GM21367 (cell line): Measurements from ENCODE around the gene SUSD6.
"Not testable (repeated sequence)": the region's sequence is repeated elsewhere in the genome, so short reads cannot be mapped to it uniquely, and the experiment has no call there.

ENCODE experiments used
- ATAC-seq: cut with Tn5 transposase; IDR thresholded peaks from one replicate; pipeline ENCODE4 v1.9.1; 2021; ENCODE audit not compliant: unreplicated experiment

Gene SUSD6

GRCh38 chr14:69587389-69587788, 24.0 kb upstream of the SUSD6 start:
- no peak for ATAC-seq

- no peak for ATAC-seq
These were observed 20.1 kb upstream of the SUSD6 start for GRCh38 chr14:69591317-69591716.

- ATAC-seq, result no peak
These were observed 18.2 kb upstream of the SUSD6 start for GRCh38 chr14:69593018-69593677.

GRCh38 chr14:69594846-69595245, 16.6 kb upstream of the SUSD6 start:
- ATAC-seq, result no peak

- no peak for ATAC-seq
These were observed 16.1 kb upstream of the SUSD6 start for GRCh38 chr14:69595336-69595735.

- ATAC-seq, result not testable (repeated sequence)
These were observed 12.0 kb upstream of the SUSD6 start for GRCh38 chr14:69599431-69599830.

GRCh38 chr14:69600304-69600891, 11.0 kb upstream of the SUSD6 start:
- no peak for ATAC-seq

GRCh38 chr14:69605738-69606137, 5.7 kb upstream of the SUSD6 start:
- ATAC-seq, result no peak

GRCh38 chr14:69606258-69607184, 4.9 kb upstream of the SUSD6 start:
- no peak for ATAC-seq

GRCh38 chr14:69610020-69610873, 1.1 kb upstream of the SUSD6 start:
- ATAC-seq, result no peak

- ATAC-seq, result no peak
These were observed 573 bp upstream of the SUSD6 start for GRCh38 chr14:69610874-69611171.

GRCh38 chr14:69612014-69612782, 802 bp downstream of the SUSD6 start:
- peak; percentile 11 for ATAC-seq

GRCh38 chr14:69612783-69613130, 1.4 kb downstream of the SUSD6 start:
- no peak for ATAC-seq

- ATAC-seq, result no peak
These were observed 2.1 kb downstream of the SUSD6 start for GRCh38 chr14:69613312-69614073.

- no peak for ATAC-seq
These were observed 3.2 kb downstream of the SUSD6 start for GRCh38 chr14:69614592-69614991.

- no peak for ATAC-seq
These were observed 3.7 kb downstream of the SUSD6 start for GRCh38 chr14:69615121-69615495.

GRCh38 chr14:69615496-69616407, 4.4 kb downstream of the SUSD6 start:
- ATAC-seq, result peak; percentile 46

- no peak for ATAC-seq
These were observed 5.0 kb downstream of the SUSD6 start for GRCh38 chr14:69616408-69616773.

- no peak for ATAC-seq
These were observed 6.4 kb downstream of the SUSD6 start for GRCh38 chr14:69617796-69618195.
